ENCODE results near the gene PLEKHA6.
"Not testable (repeated sequence)": the region's sequence is repeated elsewhere in the genome, so short reads cannot be mapped to it uniquely, and the experiment has no call there.

Gene PLEKHA6

DNA sequence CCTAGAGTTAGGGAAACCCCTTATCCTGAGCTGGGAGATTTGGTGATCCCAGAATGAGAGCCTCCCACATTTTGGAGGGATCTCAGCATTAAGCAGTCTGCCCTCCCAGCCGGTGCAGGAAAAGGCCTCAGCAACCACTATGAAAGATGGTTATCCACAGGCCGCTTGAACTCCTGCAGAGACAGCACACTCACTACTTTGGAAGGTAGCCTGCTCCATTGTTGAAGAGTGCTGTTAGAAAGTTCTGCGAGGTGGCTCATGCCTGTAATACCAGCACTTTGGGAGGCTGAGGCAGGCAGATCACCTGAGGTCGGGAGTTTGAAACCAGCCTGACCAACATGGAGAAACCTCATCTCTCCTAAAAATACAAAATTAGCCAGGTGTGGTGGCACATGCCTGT lies 48.8 kb downstream of the PLEKHA6 start:
- DNase-seq (ENCODE audit: low read depth): not testable (repeated sequence)

DNA sequence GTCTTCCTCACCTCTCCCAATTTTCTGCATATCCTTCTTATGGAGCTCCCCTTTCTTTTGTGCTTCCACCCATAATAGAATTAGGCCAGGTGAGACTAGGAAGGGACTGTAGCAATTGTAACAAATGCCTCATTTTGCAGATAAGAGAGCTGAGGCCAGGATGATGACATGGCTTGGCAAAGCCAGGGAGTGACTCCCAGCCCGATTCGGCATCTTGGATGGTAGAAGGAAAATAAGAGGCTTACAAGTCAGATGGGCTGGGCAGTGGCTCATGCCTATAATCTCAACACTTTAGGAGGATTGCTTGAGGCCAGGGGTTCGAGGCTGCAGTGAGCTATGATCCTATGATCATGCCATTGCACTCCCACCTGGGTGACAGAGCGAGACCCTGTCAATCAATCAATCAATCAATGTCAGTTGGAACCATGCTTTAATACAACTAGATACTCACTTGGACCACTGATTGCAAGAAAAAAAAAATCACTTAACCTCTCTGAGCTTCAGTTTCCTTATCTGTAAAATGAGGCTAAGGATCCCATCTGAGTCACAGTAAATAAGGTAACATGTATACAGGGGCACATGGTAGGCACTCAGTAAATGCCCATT lies 51.6 kb downstream of the PLEKHA6 start:
- DNase-seq (ENCODE audit: low read depth): no peak

DNA sequence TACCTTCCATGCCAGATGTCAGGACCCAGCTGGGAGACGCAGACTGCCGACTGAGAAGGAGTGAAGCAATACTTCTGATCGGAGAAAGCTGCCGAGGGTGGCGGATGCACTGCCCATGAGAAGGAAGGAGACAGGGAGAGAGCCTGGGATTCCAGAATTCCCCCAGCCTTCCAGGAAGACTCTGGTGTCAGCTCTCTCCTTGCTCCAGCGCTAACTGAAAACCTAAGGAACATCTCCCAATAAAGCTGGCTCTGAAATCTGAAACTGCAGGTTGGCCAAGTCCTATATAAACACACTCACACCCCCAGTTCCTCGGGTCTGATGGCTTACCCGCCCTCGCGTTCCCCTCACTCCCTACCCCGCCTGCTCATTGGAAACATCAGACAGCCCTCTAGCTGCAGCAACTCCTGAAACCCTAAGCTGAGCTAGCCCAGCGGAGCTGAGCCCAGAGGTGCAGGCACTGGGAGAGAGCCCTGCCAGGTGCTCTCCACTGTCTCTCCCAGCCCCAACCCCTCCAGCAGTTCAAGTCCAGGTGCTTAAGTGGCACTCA lies 52.3 kb downstream of the PLEKHA6 start:
- peak; percentile 65 for DNase-seq (ENCODE audit: low read depth)

- DNase-seq (ENCODE audit: low read depth): no peak
These were observed 53.7 kb downstream of the PLEKHA6 start for GRCh38 chr1:204306076-204306475.

GRCh38 chr1:204304067-204304466 lies 55.7 kb downstream of the PLEKHA6 start:
- peak; percentile 60 for DNase-seq (ENCODE audit: low read depth)

DNA sequence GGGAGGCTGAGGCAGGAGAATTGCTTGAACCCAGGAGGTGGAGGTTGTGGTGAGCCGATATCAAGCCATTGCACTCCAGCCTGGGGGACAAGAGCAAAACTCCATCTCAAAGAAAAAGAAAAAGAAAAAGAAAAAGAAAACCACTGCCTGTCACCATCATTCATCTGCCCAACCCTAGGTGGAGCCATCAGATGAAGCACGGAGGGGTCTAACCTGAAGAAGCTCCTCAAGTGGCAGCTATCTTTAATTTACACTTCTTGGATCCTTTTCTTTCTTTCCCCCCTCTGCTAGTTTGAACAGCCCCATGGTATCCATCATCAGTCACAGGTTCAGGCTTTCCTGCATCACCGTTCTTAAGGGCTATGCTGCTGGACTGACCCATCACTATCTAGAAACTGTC lies 57.0 kb downstream of the PLEKHA6 start:
- no peak for DNase-seq (ENCODE audit: low read depth)

DNA sequence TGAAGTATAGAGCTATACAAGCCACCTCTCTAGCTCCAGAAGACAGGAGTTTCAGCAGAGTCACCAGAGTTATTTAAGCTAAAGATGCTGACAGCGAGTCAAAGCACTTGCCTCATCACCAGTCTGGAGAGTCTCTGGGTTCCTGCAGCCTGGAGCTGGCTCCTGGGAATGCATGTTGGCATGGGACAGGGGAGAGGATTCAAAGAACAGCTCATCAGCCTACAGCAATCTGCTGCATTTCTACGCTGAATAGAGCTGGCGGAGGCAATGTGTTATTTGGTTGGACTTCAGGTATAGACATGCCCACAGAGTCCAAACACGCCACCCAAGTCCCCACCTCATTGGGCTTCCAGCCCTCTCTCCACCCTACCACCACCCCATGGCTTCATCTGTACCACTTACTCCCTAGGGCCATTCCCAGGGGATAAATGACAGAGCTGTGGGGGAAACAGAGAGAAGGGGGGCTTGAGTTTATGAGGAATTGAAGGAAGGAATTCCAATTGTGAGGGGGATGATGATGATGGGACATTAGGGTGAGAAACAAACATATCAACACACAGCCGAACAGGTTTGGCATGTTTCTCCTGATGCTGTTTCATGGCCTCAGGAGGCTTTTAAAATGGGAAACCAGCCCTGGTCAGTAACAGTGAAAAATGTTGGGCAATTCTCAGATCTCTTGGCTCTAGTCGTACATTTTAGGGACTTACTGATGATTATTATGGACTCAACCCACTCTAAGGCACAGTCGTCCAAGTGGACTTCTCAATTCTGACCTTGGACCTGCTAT lies 58.4 kb downstream of the PLEKHA6 start:
- no peak for DNase-seq (ENCODE audit: low read depth)

- no peak for DNase-seq (ENCODE audit: low read depth)
These were observed 59.8 kb downstream of the PLEKHA6 start for GRCh38 chr1:204299814-204300365.

GRCh38 chr1:204296431-204296988 lies 63.2 kb downstream of the PLEKHA6 start:
- peak; percentile 97 for DNase-seq (ENCODE audit: low read depth)

GRCh38 chr1:204295671-204296070 lies 64.1 kb downstream of the PLEKHA6 start:
- peak; percentile 61 for DNase-seq (ENCODE audit: low read depth)

- peak; percentile 97 for DNase-seq (ENCODE audit: low read depth)
These were observed 65.4 kb downstream of the PLEKHA6 start for GRCh38 chr1:204294357-204294756.

DNA sequence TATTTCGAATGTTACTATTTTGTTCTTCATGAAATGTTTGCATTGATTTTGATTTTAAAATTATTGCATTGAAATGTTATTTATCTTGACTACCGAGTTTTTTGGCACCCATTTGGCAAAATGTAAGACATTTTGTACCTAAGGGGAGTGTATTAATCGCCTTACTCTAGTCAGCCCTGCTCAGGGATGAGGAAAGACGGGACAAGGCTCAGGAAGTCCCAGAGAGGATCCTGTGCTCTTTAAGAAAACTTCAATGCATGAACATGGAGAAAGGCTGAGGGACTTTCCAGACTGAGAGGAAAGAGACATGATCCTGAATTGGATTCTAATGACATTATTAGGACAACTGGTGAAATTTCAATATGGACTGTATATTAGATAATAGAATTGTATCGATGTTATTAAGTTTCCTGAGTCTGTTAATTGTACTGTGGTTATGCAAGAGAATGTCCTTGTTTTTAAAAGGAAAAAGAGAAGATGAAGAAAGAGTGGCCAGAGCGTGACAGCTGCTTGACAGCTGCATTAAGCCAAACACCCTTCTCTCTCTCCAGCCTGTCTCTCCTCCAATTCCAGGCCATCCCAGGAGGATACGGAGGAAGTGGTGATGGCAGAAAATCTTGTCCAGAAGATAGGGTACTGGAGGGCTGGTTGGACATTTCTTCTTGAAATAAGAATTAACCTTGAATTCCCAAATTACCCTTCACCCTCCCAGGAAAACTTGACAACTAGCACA lies 66.0 kb downstream of the PLEKHA6 start:
- DNase-seq (ENCODE audit: low read depth): peak; percentile 50

DNA sequence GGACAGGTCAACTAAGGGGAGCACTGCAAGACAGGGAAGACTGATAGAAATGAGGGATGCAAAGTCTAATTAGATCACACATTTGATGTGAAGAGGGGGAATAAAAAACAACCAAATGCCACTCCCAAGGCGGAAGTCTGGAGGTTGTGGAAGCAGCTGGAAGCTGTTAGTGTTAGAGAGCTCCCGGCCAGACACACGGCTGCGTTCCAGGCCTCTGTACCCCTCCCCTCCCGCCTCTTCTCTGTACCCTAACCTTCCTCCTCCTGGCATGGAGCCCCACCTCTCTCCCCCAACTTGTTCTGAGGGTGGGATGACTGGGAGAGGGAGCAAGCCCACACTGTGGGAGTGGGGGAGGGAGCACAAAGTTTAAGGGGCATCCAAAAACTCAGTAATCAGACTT lies 67.0 kb downstream of the PLEKHA6 start:
- no peak for DNase-seq (ENCODE audit: low read depth)

DNA sequence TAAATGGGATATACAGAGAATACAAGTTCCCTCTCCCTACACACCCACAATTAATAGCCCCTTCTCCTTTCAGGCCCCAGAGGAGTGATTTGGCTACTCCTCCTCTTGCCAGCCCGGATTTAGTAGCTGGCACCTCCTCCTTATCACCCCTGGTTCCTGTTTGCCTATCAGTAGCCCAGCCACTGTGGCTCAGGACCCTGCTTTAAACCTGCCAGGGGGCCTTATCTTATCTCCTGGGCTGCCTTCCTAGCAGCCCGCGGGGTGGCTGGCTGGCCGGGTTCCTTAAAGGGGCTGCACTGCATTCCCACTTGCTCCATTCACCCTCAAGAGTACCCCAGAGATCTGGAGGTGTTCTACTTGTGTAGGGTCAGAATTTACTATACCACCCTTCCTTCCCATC lies 70.4 kb downstream of the PLEKHA6 start:
- DNase-seq (ENCODE audit: low read depth): no peak

DNA sequence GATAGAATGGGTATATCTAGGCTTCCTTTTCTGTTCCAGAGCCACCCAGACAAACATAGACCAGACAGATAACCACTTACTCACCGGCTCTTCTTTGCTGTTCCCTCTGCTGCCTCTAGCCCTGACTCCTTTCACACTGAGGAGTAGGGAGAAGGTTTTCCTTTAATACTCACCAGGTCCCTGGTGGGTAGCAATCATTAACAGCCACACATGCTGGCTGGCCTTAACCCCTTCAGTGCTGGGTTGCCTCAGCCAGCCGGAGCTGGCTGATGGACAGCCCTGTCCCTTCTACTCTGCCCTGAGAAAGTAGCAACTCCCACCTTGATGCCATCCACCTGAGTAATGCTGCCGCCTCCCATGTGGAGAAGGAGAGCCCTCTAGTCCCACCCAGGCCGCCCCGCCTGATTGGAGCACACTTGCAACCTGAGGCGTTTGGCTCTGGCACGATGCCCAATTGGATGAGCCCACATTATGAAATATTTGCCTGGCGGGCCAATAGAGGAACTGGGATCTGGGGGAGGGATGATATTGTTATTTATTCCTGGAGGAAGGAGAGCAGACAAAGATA lies 71.6 kb downstream of the PLEKHA6 start:
- peak; percentile 40 for DNase-seq (ENCODE audit: low read depth)

- no peak for DNase-seq (ENCODE audit: low read depth)
These were observed 72.2 kb downstream of the PLEKHA6 start for GRCh38 chr1:204287466-204287891.

DNA sequence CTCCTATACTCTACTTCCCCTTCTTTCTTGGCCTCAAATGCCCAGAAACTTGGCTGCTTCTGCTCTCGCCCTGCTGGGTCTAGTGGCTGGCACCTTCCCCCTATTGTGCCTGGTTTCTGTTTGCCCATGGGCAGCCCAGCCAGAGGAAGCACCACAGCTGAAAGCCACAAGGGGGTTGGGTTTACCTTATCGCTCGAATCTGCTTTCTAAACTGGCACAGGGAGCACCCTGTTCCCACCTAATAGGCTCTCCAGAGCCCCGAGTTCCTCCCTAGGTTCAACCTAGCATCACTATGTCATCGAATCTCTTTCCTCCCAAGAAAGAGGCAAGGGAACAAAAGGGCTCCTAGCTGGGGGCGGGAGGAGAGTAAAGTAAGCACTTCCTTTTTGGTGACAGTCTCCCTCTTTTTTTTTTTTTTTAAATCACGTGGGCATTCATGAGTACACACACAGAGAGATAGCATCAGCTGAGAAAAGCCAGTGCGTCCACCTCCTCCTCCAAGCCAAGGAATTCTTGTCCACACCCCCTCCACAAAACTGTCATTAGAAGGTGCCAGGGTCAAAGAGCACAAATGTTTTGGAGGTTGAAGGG lies 72.8 kb downstream of the PLEKHA6 start:
- peak; percentile 68 for DNase-seq (ENCODE audit: low read depth)

GRCh38 chr1:204286315-204286714 lies 73.4 kb downstream of the PLEKHA6 start:
- no peak for DNase-seq (ENCODE audit: low read depth)

DNA sequence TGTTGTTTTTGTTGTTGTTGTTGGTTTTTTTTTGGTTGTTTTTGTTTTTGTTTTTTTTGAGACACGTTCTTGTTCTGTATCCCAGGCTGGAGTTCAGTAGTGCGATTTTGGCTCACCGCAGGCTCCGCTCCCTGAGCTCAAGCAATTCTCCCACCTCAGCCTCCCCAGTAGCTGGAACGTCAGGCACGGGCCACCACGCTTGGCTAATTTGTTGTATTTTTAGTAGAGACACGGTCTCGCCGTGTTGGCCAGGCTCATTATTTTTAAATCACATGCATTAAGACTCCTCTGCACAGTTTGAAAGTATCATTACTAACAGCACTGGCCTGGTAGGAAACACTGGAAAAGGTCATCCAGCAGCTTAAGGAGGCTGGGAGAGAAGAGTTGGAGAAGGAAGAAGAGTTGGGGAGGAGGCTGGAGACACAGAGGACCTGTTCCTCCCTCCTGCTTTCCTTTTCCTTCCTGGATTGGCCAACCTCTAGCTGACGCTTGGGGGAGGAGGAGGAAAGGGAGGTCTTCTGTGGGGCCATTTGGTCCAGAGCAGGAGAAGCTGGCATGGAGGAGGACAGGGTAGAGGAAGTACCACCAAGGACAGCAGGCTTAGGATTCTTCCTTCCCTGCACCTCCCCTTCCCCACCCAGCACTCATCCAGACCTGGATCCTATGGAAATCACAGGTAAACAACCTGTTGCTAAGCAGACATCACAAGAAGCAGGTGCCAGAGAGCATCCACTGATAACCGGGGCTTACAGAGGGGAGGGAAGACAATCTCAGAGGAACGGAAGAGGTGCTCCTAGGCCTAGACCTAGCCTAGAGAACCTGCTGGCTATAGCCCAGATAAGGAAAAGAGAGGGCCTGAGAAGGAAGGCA lies 74.1 kb downstream of the PLEKHA6 start:
- DNase-seq (ENCODE audit: low read depth): no peak

GRCh38 chr1:204284929-204285328 lies 74.8 kb downstream of the PLEKHA6 start:
- DNase-seq (ENCODE audit: low read depth): no peak

Measured in EH (cell line).